Loucy (cell line): ENCODE data around the gene DIABLO.
A peak's percentile ranks its signal among the peaks of the same experiment; 100 is the strongest.

Source experiments
- H2AFZ ChIP-seq: fragments of 200-600 bp; sonication (generic); 2 replicates; pipeline ENCODE4 v1.6.0; 2016; ENCODE audit warnings: antibody characterized with exemption, mild to moderate bottlenecking, low read length, moderate library complexity
- H3F3A ChIP-seq: fragments of 200-600 bp; 2 replicates; pipeline ENCODE4 v1.6.0; 2016; ENCODE audit warnings: antibody characterized with exemption, low read depth, mild to moderate bottlenecking
- H3K27me3 ChIP-seq: fragments of 200-600 bp; sonication (generic); 2 replicates; pipeline ENCODE4 v1.6.1; 2014; ENCODE audit warnings: low read length, mild to moderate bottlenecking; ENCODE audit not compliant: insufficient read depth, poor library complexity, severe bottlenecking
- H3K36me3 ChIP-seq: fragments of 200-600 bp; sonication (generic); 2 replicates; pipeline ENCODE4 v1.6.1; 2016; ENCODE audit warnings: low read length; ENCODE audit not compliant: insufficient read depth
- H3K4me1 ChIP-seq: fragments of 200-600 bp; sonication (generic); 2 replicates; pipeline ENCODE4 v1.5.1; 2014; ENCODE audit warnings: low read length, mild to moderate bottlenecking; ENCODE audit not compliant: insufficient read depth, poor library complexity, severe bottlenecking
- H3K4me2 ChIP-seq: fragments of 200-600 bp; sonication (generic); 2 replicates; pipeline ENCODE4 v1.6.0; 2014; ENCODE audit warnings: antibody characterized with exemption, low read length, low read depth, mild to moderate bottlenecking; ENCODE audit not compliant: poor library complexity, severe bottlenecking
- H3K4me3 ChIP-seq: fragments of 200-600 bp; sonication (generic); 2 replicates; pipeline ENCODE4 v1.5.1; 2014; ENCODE audit warnings: low read length, mild to moderate bottlenecking, mixed read lengths; ENCODE audit not compliant: poor library complexity, severe bottlenecking
- H3K79me2 ChIP-seq: fragments of 200-600 bp; sonication (generic); 2 replicates; pipeline ENCODE4 v1.6.1; 2014; ENCODE audit warnings: low read length; ENCODE audit not compliant: insufficient read depth
- H3K9ac ChIP-seq: fragments of 200-600 bp; sonication (generic); 2 replicates; pipeline ENCODE4 v1.6.0; 2014; ENCODE audit warnings: mild to moderate bottlenecking, low read depth, low read length, moderate library complexity; ENCODE audit not compliant: poor library complexity, severe bottlenecking
- H3K9me2 ChIP-seq: fragments of 200-600 bp; sonication (generic); replicated peaks from 2 replicates; pipeline ENCODE4 v1.6.1; 2016; ENCODE audit warnings: low read depth, low read length, mixed read lengths
- H3K9me3 ChIP-seq: fragments of 200-600 bp; sonication (generic); 2 replicates; pipeline ENCODE4 v1.6.1; 2014; ENCODE audit warnings: mild to moderate bottlenecking, antibody characterized with exemption, low read length, low read depth; ENCODE audit not compliant: insufficient read depth
- H4K20me1 ChIP-seq: fragments of 200-600 bp; sonication (generic); 2 replicates; pipeline ENCODE4 v1.6.0; 2014; ENCODE audit warnings: antibody characterized with exemption, low read length, mild to moderate bottlenecking; ENCODE audit not compliant: insufficient read depth, poor library complexity, severe bottlenecking
- EZH2phosphoT487 ChIP-seq: fragments of 200-600 bp; IDR thresholded peaks from 2 replicates; pipeline ENCODE4 v1.6.1; 2018; ENCODE audit warnings: antibody characterized with exemption, mild to moderate bottlenecking, moderate library complexity, borderline replicate concordance
- TF ChIP-seq, protein P1 (sequence below): fragments of 200-600 bp; sonication (generic); conservative IDR thresholded peaks from 2 replicates; pipeline ENCODE4 v1.5.1; 2014; ENCODE audit warnings: mild to moderate bottlenecking, antibody characterized with exemption, low read length

DIABLO gene

DNA sequence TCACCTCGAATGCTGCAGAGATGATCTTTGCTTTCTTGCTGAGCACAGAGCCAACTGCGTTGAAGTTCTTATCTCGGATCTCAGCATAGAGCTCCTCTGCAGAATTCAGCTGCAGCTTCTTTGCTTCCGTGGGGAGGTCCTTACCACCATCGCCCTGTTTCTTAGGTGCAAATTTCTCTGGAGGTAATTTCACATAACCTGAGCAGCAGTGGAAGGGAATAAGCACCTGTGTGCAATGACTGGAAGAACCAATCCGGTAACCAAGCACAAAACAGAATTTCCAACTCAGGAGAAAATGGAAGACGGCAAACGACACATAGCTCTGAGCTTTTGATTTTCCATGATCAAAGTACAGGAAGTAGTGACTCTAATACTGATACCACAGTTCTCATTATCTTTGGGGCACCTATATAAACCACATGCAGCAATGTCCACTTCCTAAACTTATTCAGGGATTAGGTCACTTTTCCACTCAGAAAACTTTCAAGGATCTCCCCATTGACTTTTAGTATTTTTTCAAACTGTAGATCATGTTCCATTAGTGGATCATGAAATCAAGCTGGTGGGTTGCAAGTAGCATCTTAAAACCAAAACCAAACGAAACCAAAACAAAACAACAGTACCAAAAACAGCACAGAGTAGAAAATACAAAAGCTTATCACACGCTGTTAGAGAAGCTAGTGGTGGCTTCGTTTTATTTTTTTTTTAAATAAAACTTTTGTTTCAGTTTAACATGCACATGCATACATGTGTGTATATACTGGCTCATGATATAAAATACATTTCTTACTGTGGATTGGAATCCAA is 18.9 kb upstream of the DIABLO start:
- Histone ChIP-seq H2AFZ (peak overlapping the region; percentile 48), H3K4me1 (peaks cover 18% of the 10 kb centered on the region), H3K4me3 (peak overlapping the region; percentile 66), H3K4me2 (peak overlapping the region; percentile 77), H3K9me2 (no peaks in the 10 kb centered on the region), H3K36me3 (peaks cover 12% of the 10 kb centered on the region; the same call in 1 of the 2 replicates), H3K9ac (peak overlapping the region; percentile 32), H4K20me1 (no peaks in the 10 kb centered on the region), H3K9me3 (no peaks in the 10 kb centered on the region), H3F3A (peaks cover 3% of the 10 kb centered on the region; the same call in 1 of the 2 replicates), H3K79me2 (no peaks in the 10 kb centered on the region), H3K27me3 (no peaks in the 10 kb centered on the region)
- no peak for TF ChIP-seq EZH2phosphoT487
- TF ChIP-seq, protein P1, sequence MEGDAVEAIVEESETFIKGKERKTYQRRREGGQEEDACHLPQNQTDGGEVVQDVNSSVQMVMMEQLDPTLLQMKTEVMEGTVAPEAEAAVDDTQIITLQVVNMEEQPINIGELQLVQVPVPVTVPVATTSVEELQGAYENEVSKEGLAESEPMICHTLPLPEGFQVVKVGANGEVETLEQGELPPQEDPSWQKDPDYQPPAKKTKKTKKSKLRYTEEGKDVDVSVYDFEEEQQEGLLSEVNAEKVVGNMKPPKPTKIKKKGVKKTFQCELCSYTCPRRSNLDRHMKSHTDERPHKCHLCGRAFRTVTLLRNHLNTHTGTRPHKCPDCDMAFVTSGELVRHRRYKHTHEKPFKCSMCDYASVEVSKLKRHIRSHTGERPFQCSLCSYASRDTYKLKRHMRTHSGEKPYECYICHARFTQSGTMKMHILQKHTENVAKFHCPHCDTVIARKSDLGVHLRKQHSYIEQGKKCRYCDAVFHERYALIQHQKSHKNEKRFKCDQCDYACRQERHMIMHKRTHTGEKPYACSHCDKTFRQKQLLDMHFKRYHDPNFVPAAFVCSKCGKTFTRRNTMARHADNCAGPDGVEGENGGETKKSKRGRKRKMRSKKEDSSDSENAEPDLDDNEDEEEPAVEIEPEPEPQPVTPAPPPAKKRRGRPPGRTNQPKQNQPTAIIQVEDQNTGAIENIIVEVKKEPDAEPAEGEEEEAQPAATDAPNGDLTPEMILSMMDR: no peak

DNA sequence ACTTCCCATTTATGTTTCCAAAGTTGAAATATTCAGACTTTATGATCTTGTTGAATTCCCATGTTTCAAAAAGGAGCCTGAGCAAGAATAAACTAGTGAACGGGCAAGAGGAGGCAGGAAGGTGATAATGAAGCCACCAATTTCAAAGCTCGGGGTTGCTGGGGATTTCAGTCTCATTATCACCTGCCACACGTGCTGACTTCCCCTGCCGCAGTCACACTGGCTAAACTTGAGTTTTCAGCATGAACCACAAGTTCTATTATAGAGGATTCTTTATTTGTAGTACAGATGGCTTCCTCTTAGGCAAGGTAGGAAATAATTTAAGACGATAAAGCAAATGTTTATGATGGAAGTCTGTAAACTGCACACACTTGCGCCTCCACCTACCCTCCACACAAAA is 18.1 kb upstream of the DIABLO start:
- H3K4me3 ChIP-seq: peak overlapping the region; percentile 66
- no peaks in the 10 kb centered on the region for H3K79me2 ChIP-seq
- TF ChIP-seq, protein P1: no peak
- no peak for TF ChIP-seq EZH2phosphoT487

DNA sequence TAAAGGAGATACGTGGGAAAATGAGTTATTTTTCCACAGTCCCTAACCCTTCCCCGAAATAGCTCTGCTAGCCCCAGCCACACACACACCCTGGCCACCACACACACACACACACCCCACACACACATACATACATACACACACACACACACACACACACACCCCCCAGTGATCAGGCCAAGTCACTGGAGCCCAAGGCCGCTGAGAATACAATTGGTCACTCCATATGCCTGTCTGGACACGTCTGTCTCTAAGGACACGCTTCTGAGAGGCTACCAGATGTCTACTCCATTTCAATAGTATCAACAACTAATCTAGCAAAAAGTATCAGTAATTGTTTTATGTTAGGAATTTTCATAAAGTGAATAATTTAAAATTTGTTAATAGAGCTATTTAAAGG is 13.0 kb upstream of the DIABLO start:
- H3K4me2 ChIP-seq: no peak overlapping the region
- peaks cover 20% of the 10 kb centered on the region; the same call in 1 of the 2 replicates for H3K36me3 ChIP-seq
- H3K9me2 ChIP-seq: no peaks in the 10 kb centered on the region
- H3K4me1 ChIP-seq: peaks cover 5% of the 10 kb centered on the region
- no peak overlapping the region for H3K4me3 ChIP-seq
- H3F3A ChIP-seq: 0 out of 2 replicates have a peak, but pooled peaks cover 2% of the 10 kb centered on the region
- H3K9me3 ChIP-seq: no peaks in the 10 kb centered on the region
- TF ChIP-seq, protein P1: no peak
- no peak for TF ChIP-seq EZH2phosphoT487
- H4K20me1 ChIP-seq: no peaks in the 10 kb centered on the region
- H2AFZ ChIP-seq: no peak overlapping the region
- H3K9ac ChIP-seq: no peak overlapping the region
- H3K79me2 ChIP-seq: no peaks in the 10 kb centered on the region
- no peaks in the 10 kb centered on the region for H3K27me3 ChIP-seq

More for the DNA sequence above, 18.1 kb upstream of the DIABLO start:
- Histone ChIP-seq H3F3A (peaks cover 3% of the 10 kb centered on the region; the same call in 1 of the 2 replicates), H3K9me2 (no peaks in the 10 kb centered on the region), H4K20me1 (no peaks in the 10 kb centered on the region), H3K36me3 (peaks cover 8% of the 10 kb centered on the region; the same call in 1 of the 2 replicates), H2AFZ (no peak overlapping the region), H3K27me3 (no peaks in the 10 kb centered on the region), H3K9ac (peak overlapping the region; percentile 32), H3K9me3 (no peaks in the 10 kb centered on the region), H3K4me2 (peak overlapping the region; percentile 77), H3K4me1 (peaks cover 18% of the 10 kb centered on the region)
